ENCODE measurements around the gene FOXE3.
"Not testable (repeated sequence)": the region's sequence is repeated elsewhere in the genome, so short reads cannot be mapped to it uniquely, and the experiment has no call there.

The FOXE3 gene

DNA sequence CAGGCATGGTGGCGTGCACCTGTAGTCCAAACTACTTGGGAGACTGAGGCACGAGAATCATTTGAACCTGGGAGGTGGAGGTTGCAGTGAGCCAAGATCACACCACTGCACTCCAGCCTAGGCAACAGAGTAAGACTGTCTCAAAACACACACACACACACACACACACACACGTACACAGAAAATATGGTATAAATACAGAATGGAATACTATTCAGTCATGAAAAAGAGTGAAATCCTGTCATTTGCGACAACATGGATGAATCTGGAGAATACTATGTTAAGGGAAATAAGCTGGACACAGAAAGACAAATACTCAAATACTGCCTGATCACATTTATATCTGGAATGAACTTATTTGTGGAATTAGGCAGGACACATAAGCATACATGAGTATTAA, 40.2 kb downstream of the FOXE3 start:
- TF ChIP-seq FOXK2 (IDR thresholded peaks at IDR 0.05) = no peak
- no peak for TF ChIP-seq HDGF (IDR thresholded peaks at IDR 0.05; ENCODE audit: borderline replicate concordance)
- TF ChIP-seq FOXM1 (IDR thresholded peaks at IDR 0.05; ENCODE audit: borderline replicate concordance) = no peak
- no peak for TF ChIP-seq CTBP1 (IDR thresholded peaks at IDR 0.05; ENCODE audit: borderline replicate concordance)
- no peak for TF ChIP-seq NFRKB (IDR thresholded peaks at IDR 0.05)
- TF ChIP-seq ELF4 (IDR thresholded peaks at IDR 0.05) = no peak
- no peak for TF ChIP-seq SP1 (IDR thresholded peaks at IDR 0.05)
- TF ChIP-seq LEF1 (IDR thresholded peaks at IDR 0.05; ENCODE audit: borderline replicate concordance) = no peak
- no peak for TF ChIP-seq ARNT (IDR thresholded peaks at IDR 0.05)
- TF ChIP-seq BHLHE40 (IDR thresholded peaks at IDR 0.05; ENCODE audit: borderline replicate concordance) = no peak
- TF ChIP-seq FOXA1 (IDR thresholded peaks at IDR 0.05) = no peak
- no peak for TF ChIP-seq ZNF384 (IDR thresholded peaks at IDR 0.05)
- TF ChIP-seq, protein P1, sequence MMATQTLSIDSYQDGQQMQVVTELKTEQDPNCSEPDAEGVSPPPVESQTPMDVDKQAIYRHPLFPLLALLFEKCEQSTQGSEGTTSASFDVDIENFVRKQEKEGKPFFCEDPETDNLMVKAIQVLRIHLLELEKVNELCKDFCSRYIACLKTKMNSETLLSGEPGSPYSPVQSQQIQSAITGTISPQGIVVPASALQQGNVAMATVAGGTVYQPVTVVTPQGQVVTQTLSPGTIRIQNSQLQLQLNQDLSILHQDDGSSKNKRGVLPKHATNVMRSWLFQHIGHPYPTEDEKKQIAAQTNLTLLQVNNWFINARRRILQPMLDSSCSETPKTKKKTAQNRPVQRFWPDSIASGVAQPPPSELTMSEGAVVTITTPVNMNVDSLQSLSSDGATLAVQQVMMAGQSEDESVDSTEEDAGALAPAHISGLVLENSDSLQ (IDR thresholded peaks at IDR 0.05) = no peak
- TF ChIP-seq TARDBP (IDR thresholded peaks at IDR 0.05) = no peak
- TF ChIP-seq L3MBTL2 (conservative IDR thresholded peaks at IDR 0.05) = no peak
- DNase-seq (ENCODE audit: extremely low spot score) = no peak
- CTCF ChIA-PET = interaction anchor here (1.5 kb wide), 1 partner anchor 253 kb away, joined by 3 read pairs; no protein-coding TSS in a partner anchor
- POLR2A ChIA-PET = no interaction called here

DNA sequence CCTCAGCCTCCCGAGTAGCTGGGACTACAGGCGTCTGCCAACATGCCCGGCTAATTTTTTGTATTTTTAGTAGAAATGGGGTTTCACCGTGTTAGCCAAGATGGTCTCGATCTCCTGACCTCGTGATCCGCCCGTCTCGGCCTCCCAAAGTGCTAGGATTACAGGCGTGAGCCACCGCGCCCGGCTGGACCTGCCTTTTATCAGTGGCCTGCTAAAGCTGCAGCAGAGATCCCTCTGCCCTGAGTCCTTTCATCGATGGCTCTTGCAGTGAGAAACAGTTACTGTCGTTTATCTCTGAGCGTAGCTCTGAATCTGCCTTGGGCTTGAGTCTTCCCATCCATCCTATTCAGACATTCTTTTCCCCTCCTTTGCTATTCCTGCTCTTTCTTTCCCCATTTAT, 41.5 kb downstream of the FOXE3 start:
- POLR2A ChIA-PET = interaction anchor here (0.7 kb wide), 1 partner anchor 17 kb away, joined by 3 read pairs; no protein-coding TSS in a partner anchor
- CTCF ChIA-PET; DNase-seq (ENCODE audit: extremely low spot score): not testable (repeated sequence)

DNA sequence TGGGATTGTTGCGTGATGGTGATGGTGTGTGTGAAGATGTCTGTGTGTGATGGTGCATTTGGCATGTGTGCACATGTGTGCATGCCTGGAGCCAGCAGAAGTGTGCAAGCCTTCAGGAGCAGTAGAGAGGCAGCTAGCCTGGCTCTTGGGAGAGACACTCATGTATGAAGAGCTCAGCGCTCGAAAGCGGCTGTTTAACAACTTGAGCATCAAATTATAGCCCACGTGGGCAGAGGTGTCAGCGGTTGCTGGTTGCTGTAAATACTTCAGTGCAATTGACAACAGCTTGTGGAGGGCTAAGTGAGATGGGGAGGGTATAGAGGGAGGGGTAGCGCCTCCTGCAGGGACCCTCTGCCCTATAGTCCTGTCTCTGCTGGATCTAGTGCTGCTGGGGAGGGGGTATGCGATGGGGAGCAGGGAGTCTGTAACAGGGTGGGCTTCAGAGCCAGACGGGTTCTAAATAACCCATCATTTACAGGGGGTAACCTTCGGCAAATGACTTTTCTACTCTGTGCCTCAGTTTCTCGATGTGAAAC, 43.2 kb downstream of the FOXE3 start:
- ChIA-PET CTCF (interaction anchor here (1.4 kb wide), 1 partner anchor 9 kb away, joined by 6 read pairs; no protein-coding TSS in a partner anchor), POLR2A (interaction anchor here (0.6 kb wide), 1 partner anchor 49 kb away, joined by 3 read pairs; no protein-coding TSS in a partner anchor)
- no peak for DNase-seq (ENCODE audit: extremely low spot score)
- TF ChIP-seq, protein P1 (IDR thresholded peaks at IDR 0.05) = no peak
- TF ChIP-seq ARNT (IDR thresholded peaks at IDR 0.05) (no peak), ZNF384 (IDR thresholded peaks at IDR 0.05) (no peak)

DNA sequence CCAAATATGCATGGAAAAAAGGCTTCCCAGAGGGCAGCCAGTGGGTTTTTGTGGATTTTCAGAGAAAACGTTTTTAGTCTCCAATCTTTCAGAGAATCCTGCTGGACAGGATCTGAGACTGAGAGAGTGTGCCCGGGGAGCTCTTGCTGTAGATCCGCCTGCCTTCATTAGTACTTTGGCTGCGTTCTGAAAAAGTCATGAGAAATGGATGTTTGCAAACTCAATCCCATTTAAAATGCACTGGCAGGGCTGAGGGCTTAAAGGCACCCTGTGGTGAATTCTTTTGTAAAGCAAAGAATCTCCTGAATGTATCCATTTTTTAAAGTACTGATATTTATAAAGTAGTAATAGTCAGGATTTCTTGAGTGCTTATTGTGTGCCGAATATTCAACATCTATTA, 44.0 kb downstream of the FOXE3 start:
- no peak for DNase-seq (ENCODE audit: extremely low spot score)
- TF ChIP-seq ZNF384 (IDR thresholded peaks at IDR 0.05) = no peak
- TF ChIP-seq LEF1 (IDR thresholded peaks at IDR 0.05; ENCODE audit: borderline replicate concordance) = no peak
- TF ChIP-seq FOXA1 (IDR thresholded peaks at IDR 0.05) = no peak
- no peak for TF ChIP-seq HDGF (IDR thresholded peaks at IDR 0.05; ENCODE audit: borderline replicate concordance)
- TF ChIP-seq ELF4 (IDR thresholded peaks at IDR 0.05) = no peak
- no peak for TF ChIP-seq BHLHE40 (IDR thresholded peaks at IDR 0.05; ENCODE audit: borderline replicate concordance)
- no peak for TF ChIP-seq SP1 (IDR thresholded peaks at IDR 0.05)
- TF ChIP-seq, protein P1 (IDR thresholded peaks at IDR 0.05) = no peak
- TF ChIP-seq L3MBTL2 (conservative IDR thresholded peaks at IDR 0.05) = no peak
- no peak for TF ChIP-seq ARNT (IDR thresholded peaks at IDR 0.05)
- no peak for TF ChIP-seq TARDBP (IDR thresholded peaks at IDR 0.05)
- no peak for TF ChIP-seq NFRKB (IDR thresholded peaks at IDR 0.05)
- POLR2A ChIA-PET = interaction anchor here (0.8 to 1.9 kb wide), 2 partner anchors 9 to 11 kb away, joined by 3 to 4 read pairs; no protein-coding TSS in a partner anchor
- CTCF ChIA-PET = interaction anchor here (1.4 kb wide), 1 partner anchor 10 kb away, joined by 6 read pairs; no protein-coding TSS in a partner anchor

DNA sequence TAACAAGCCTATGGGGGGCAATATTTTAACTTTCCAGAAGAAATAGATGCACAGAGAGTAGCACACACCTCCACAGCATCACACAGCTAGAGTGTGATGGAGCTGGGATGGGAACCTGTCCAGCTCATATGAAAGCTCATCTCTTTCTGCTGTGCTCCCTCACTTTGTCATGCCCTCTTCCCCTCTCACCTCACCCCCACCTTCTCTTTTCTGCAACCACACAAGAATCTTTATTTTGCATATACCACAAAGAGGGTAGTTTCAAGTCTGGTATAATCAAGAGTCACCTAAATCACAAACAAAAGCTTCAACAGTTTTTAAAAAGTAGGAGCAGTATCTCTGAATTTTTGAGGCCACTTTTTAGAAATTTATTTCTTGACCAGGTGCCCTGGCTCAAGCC, 44.4 kb downstream of the FOXE3 start:
- ChIA-PET CTCF (interaction anchor here (1.0 to 2.4 kb wide), 3 partner anchors 11 to 266 kb away, joined by 5 to 6 read pairs (median 6); no protein-coding TSS in a partner anchor), POLR2A (interaction anchor here (0.8 to 1.9 kb wide), 2 partner anchors 9 to 11 kb away, joined by 3 to 4 read pairs; no protein-coding TSS in a partner anchor)
- no peak for TF ChIP-seq ARNT (IDR thresholded peaks at IDR 0.05)
- no peak for TF ChIP-seq L3MBTL2 (conservative IDR thresholded peaks at IDR 0.05)
- TF ChIP-seq ZNF384 (IDR thresholded peaks at IDR 0.05) = no peak
- no peak for DNase-seq (ENCODE audit: extremely low spot score)

DNA sequence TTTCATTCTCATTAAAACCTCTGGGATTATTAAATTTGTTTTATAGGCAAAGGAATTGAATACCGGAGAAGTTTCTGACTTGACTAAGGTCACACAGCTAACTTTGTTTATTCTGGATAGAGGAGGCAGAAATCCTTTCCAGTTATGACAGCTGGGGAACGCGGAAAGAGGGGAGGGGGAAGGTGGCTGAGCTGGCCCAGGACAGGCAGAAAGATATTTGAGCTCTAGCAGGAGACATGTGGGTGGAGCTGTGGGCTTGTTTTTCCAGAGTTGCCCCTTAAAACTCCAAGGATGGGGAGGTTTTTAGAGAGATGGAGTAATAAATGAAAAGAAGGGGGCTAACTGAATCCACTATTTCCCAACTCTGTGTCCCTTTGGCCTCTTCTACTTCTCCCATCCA, 49.5 kb downstream of the FOXE3 start:
- ChIA-PET CTCF (interaction anchor here (2.7 kb wide), 1 partner anchor 29 kb away, joined by 12 read pairs; no protein-coding TSS in a partner anchor), POLR2A (no interaction called here)
- TF ChIP-seq HDGF (IDR thresholded peaks at IDR 0.05; ENCODE audit: borderline replicate concordance) (no peak), ARNT (IDR thresholded peaks at IDR 0.05) (no peak), TARDBP (IDR thresholded peaks at IDR 0.05) (no peak), L3MBTL2 (conservative IDR thresholded peaks at IDR 0.05) (no peak), FOXK2 (IDR thresholded peaks at IDR 0.05) (no peak), FOXA1 (IDR thresholded peaks at IDR 0.05) (no peak), LEF1 (IDR thresholded peaks at IDR 0.05; ENCODE audit: borderline replicate concordance) (no peak), ZNF384 (IDR thresholded peaks at IDR 0.05) (no peak), FOXM1 (IDR thresholded peaks at IDR 0.05; ENCODE audit: borderline replicate concordance) (no peak), BHLHE40 (IDR thresholded peaks at IDR 0.05; ENCODE audit: borderline replicate concordance) (no peak), ELF4 (IDR thresholded peaks at IDR 0.05) (no peak)
- DNase-seq (ENCODE audit: extremely low spot score) = no peak
